PFSK-1 (cell line): ENCODE results near the gene NDST3.

Experiments
- FOXP2 ChIP-seq: optimal IDR thresholded peaks from 2 replicates; pipeline ENCODE3; 2011; ENCODE audit warnings: borderline replicate concordance, control low read depth, inconsistent platforms; ENCODE audit not compliant: insufficient read depth; ENCODE audit errors: extremely low read length, extremely low read depth
- POLR2AphosphoS5 ChIP-seq: IDR thresholded peaks from 2 replicates; pipeline ENCODE4 v1.6.1; 2012; ENCODE audit warnings: low read depth, mild to moderate bottlenecking, control low read depth, low read length, moderate library complexity
- REST ChIP-seq, 2 experiments: IDR thresholded peaks; 2 replicates each; pipeline versions ENCODE4 v1.6.1 to v1.8.0; 2011 to 2012; ENCODE audit warnings: low read depth in 2 of 2, low read length in 2 of 2, control low read depth in 1 of 2, inconsistent platforms in 1 of 2, mild to moderate bottlenecking in 1 of 2, moderate library complexity in 1 of 2; ENCODE audit not compliant: insufficient read depth in 1 of 2
- SIN3A ChIP-seq: IDR thresholded peaks from 2 replicates; pipeline ENCODE4 v1.6.1; 2012; ENCODE audit warnings: mild to moderate bottlenecking, low read length, moderate library complexity, borderline replicate concordance; ENCODE audit not compliant: insufficient read depth
- TAF1 ChIP-seq: IDR thresholded peaks from 2 replicates; pipeline ENCODE4 v1.6.1; 2012; ENCODE audit warnings: low read length, control low read depth, borderline replicate concordance; ENCODE audit not compliant: insufficient read depth

The NDST3 gene

GRCh38 chr4:118235566-118236120 is 201.4 kb downstream of the NDST3 start:
- no peak for TF ChIP-seq TAF1
- no peak for TF ChIP-seq POLR2AphosphoS5
- no peak for TF ChIP-seq REST (IDR thresholded peaks at IDR 0.05; ENCODE audit: insufficient read depth in 1 of 2, low read depth in 2 of 2, low read length in 2 of 2)
- TF ChIP-seq FOXP2, result no peak
- TF ChIP-seq SIN3A, result no peak

- TF ChIP-seq FOXP2, result no peak
- TF ChIP-seq SIN3A, result no peak
- no peak for TF ChIP-seq REST (IDR thresholded peaks at IDR 0.05; ENCODE audit: insufficient read depth in 1 of 2, low read depth in 2 of 2, low read length in 2 of 2)
- TF ChIP-seq POLR2AphosphoS5, result no peak
- TF ChIP-seq TAF1, result no peak
Observed at GRCh38 chr4:118237531-118237930, 203.2 kb downstream of the NDST3 start.

GRCh38 chr4:118249890-118250289 is 215.6 kb downstream of the NDST3 start:
- no peak for TF ChIP-seq SIN3A
- no peak for TF ChIP-seq POLR2AphosphoS5
- no peak for TF ChIP-seq FOXP2
- no peak for TF ChIP-seq REST (IDR thresholded peaks at IDR 0.05; ENCODE audit: insufficient read depth in 1 of 2, low read depth in 2 of 2, low read length in 2 of 2)
- no peak for TF ChIP-seq TAF1

- TF ChIP-seq SIN3A (no peak), FOXP2 (no peak), REST (IDR thresholded peaks at IDR 0.05; ENCODE audit: insufficient read depth in 1 of 2, low read depth in 2 of 2, low read length in 2 of 2) (no peak), POLR2AphosphoS5 (no peak), TAF1 (no peak)
Observed at GRCh38 chr4:118254368-118254767, 220.1 kb downstream of the NDST3 start.
